H9 (cell line): Measurements from ENCODE around the gene PXK. TPM values are rescaled to one million over a fixed set of nuclear protein-coding genes. Genes with fewer than 3 reads are reported as not detected.

Source experiments
- DNase-seq: peaks from one replicate; pipeline ENCODE4 v3.0.0-alpha.2; 2017
- H2AFZ ChIP-seq: one replicate; pipeline ENCODE4 v1.6.1; 2013; ENCODE audit warnings: mild to moderate bottlenecking, low read length, control low read depth, moderate library complexity
- H2AK5ac ChIP-seq: 2 replicates; pipeline ENCODE4 v1.6.1; 2013; ENCODE audit warnings: low read length, control low read depth, mixed read lengths; ENCODE audit not compliant: insufficient read length
- H2BK120ac ChIP-seq: one replicate; pipeline ENCODE4 v1.6.1; 2013; ENCODE audit warnings: low read depth, mild to moderate bottlenecking, low read length, control low read depth, inconsistent platforms; ENCODE audit not compliant: poor library complexity, severe bottlenecking
- H2BK12ac ChIP-seq: 2 replicates; pipeline ENCODE4 v1.6.1; 2013; ENCODE audit warnings: low read length, control low read depth, mixed read lengths, low read depth; ENCODE audit not compliant: insufficient read length
- H2BK15ac ChIP-seq: 2 replicates; pipeline ENCODE4 v1.6.1; 2013; ENCODE audit warnings: low read depth, low read length, control low read depth
- H2BK20ac ChIP-seq: one replicate; pipeline ENCODE4 v1.6.1; 2013; ENCODE audit warnings: low read depth, mild to moderate bottlenecking, low read length, control low read depth, inconsistent platforms; ENCODE audit not compliant: poor library complexity, severe bottlenecking
- H2BK5ac ChIP-seq: 2 replicates; pipeline ENCODE4 v1.6.1; 2013; ENCODE audit warnings: low read length, control low read depth, mixed read lengths; ENCODE audit not compliant: insufficient read length
- H3K14ac ChIP-seq: 2 replicates; pipeline ENCODE4 v1.6.1; 2013; ENCODE audit warnings: low read length, control low read depth; ENCODE audit not compliant: insufficient read depth
- H3K18ac ChIP-seq: 2 replicates; pipeline ENCODE4 v1.6.1; 2013; ENCODE audit warnings: low read depth, mild to moderate bottlenecking, mixed read lengths, low read length, control low read depth; ENCODE audit not compliant: insufficient read length
- H3K23ac ChIP-seq: 2 replicates; pipeline ENCODE4 v1.6.1; 2013; ENCODE audit warnings: low read length, control low read depth, mixed read lengths, low read depth; ENCODE audit not compliant: insufficient read length
- H3K23me2 ChIP-seq: 2 replicates; pipeline ENCODE4 v1.6.1; 2013; ENCODE audit warnings: low read depth, mild to moderate bottlenecking, mixed read lengths, low read length, control low read depth; ENCODE audit not compliant: insufficient read length, poor library complexity, severe bottlenecking
- H3K27ac ChIP-seq: 2 replicates; pipeline ENCODE4 v1.5.1; 2013; ENCODE audit warnings: low read length, control low read depth, mixed read lengths, low read depth; ENCODE audit not compliant: insufficient read length
- H3K27me3 ChIP-seq: 2 replicates; pipeline ENCODE4 v1.6.1; 2013; ENCODE audit warnings: low read length, control low read depth, inconsistent platforms; ENCODE audit not compliant: insufficient read depth
- H3K4ac ChIP-seq: 2 replicates; pipeline ENCODE4 v1.6.1; 2013; ENCODE audit warnings: low read depth, mild to moderate bottlenecking, control low read depth, inconsistent platforms, low read length, moderate library complexity
- H3K4me1 ChIP-seq: 2 replicates; pipeline ENCODE4 v1.6.1; 2013; ENCODE audit warnings: low read length, control low read depth, inconsistent platforms; ENCODE audit not compliant: insufficient read depth
- H3K4me2 ChIP-seq: 2 replicates; pipeline ENCODE4 v1.6.1; 2013; ENCODE audit warnings: low read length, control low read depth, mixed read lengths; ENCODE audit not compliant: insufficient read length, insufficient read depth
- H3K56ac ChIP-seq: 2 replicates; pipeline ENCODE4 v1.6.1; 2013; ENCODE audit warnings: low read depth, mild to moderate bottlenecking, mixed read lengths, low read length, control low read depth; ENCODE audit not compliant: insufficient read length
- H3K79me1 ChIP-seq: 2 replicates; pipeline ENCODE4 v1.6.1; 2013; ENCODE audit warnings: low read depth, mild to moderate bottlenecking, moderate library complexity, low read length, control low read depth, inconsistent platforms; ENCODE audit not compliant: insufficient read depth, poor library complexity, severe bottlenecking
- H3K79me2 ChIP-seq: 2 replicates; pipeline ENCODE4 v1.6.1; 2013; ENCODE audit warnings: low read length, control low read depth, inconsistent platforms; ENCODE audit not compliant: insufficient read depth
- H3K9ac ChIP-seq: 2 replicates; pipeline ENCODE4 v1.6.1; 2013; ENCODE audit warnings: low read length, control low read depth, mixed read lengths; ENCODE audit not compliant: insufficient read length; ENCODE audit errors: extremely low read depth
- H3K9me3 ChIP-seq: one replicate; pipeline ENCODE4 v1.6.1; 2013; ENCODE audit warnings: low read depth, low read length, inconsistent platforms; ENCODE audit not compliant: control insufficient read depth
- H3T11ph ChIP-seq: one replicate; pipeline ENCODE4 v1.6.1; 2013; ENCODE audit warnings: mild to moderate bottlenecking, low read length, control low read depth, inconsistent platforms
- H4K20me1 ChIP-seq: one replicate; pipeline ENCODE4 v1.6.1; 2013; ENCODE audit not compliant: control insufficient read depth, insufficient read length, insufficient read depth
- H4K5ac ChIP-seq: 2 replicates; pipeline ENCODE4 v1.6.1; 2013; ENCODE audit warnings: low read depth, mild to moderate bottlenecking, mixed read lengths, low read length, control low read depth; ENCODE audit not compliant: insufficient read length
- H4K8ac ChIP-seq: replicated peaks from 2 replicates; pipeline ENCODE4 v1.6.1; 2013; ENCODE audit warnings: low read length, control low read depth, mixed read lengths, low read depth; ENCODE audit not compliant: insufficient read length
- H4K91ac ChIP-seq: 2 replicates; pipeline ENCODE4 v1.6.1; 2013; ENCODE audit warnings: low read depth, mild to moderate bottlenecking, moderate library complexity, mixed read lengths, low read length, control low read depth; ENCODE audit not compliant: insufficient read length
- H3K27ac Mint-ChIP-seq, 3 experiments: 2 replicates in 2 of 3; 3 replicates in 1 of 3; pipeline ENCODE4 v1.8.0; 2020 to 2021; ENCODE audit warnings: mixed read lengths in 3 of 3, mild to moderate bottlenecking in 1 of 3, moderate library complexity in 1 of 3
- H3K27me3 Mint-ChIP-seq: 2 replicates; pipeline ENCODE4 v1.8.0; 2021; ENCODE audit warnings: low read depth, mild to moderate bottlenecking, moderate library complexity, mixed read lengths
- H3K36me3 Mint-ChIP-seq, 3 experiments: 2 replicates in 2 of 3; 3 replicates in 1 of 3; pipeline ENCODE4 v1.8.0; 2020 to 2021; ENCODE audit warnings: low read depth in 3 of 3, mixed read lengths in 3 of 3; ENCODE audit not compliant: insufficient read depth in 1 of 3
- H3K4me1 Mint-ChIP-seq, 2 experiments: 2 replicates each; pipeline ENCODE4 v1.8.0; 2020; ENCODE audit warnings: mixed read lengths in 2 of 2
- H3K4me3 Mint-ChIP-seq, 2 experiments: 2 replicates in 1 of 2; 3 replicates in 1 of 2; pipeline ENCODE4 v1.8.0; 2020 to 2021; ENCODE audit warnings: mild to moderate bottlenecking in 2 of 2, mixed read lengths in 2 of 2, moderate library complexity in 1 of 2
- H3K9me3 Mint-ChIP-seq, 2 experiments: 2 replicates in 1 of 2; 3 replicates in 1 of 2; pipeline ENCODE4 v1.8.0; 2020; ENCODE audit warnings: mild to moderate bottlenecking in 2 of 2, mixed read lengths in 2 of 2, moderate library complexity in 1 of 2
- WGBS: extraction: QIAGEN DNeasy Blood & Tissue Kit; methylation state at CpG from one replicate; pipeline ENCODE4 v1.1.7; 2013; ENCODE audit warnings: missing lambda C conversion rate, low lambda C conversion rate, mixed read lengths; ENCODE audit not compliant: insufficient read length; ENCODE audit errors: extremely low coverage; 5-methylcytosine and 5-hydroxymethylcytosine counted together
- total RNA-seq: library from RNA; stranded (reverse); gene quantifications from 2 replicates; pipeline ENCODE4 v1.2.1, GENCODE V29; 2021
- TF ChIP-seq, protein P1 (sequence below): fragments of 200-600 bp; sonication (generic); conservative IDR thresholded peaks from 3 replicates; pipeline ENCODE4 v1.8.0; 2021; ENCODE audit warnings: antibody characterized with exemption, mild to moderate bottlenecking

The PXK gene
- total RNA-seq, 1 experiment from 2014 or later = 3.3 TPM

DNA sequence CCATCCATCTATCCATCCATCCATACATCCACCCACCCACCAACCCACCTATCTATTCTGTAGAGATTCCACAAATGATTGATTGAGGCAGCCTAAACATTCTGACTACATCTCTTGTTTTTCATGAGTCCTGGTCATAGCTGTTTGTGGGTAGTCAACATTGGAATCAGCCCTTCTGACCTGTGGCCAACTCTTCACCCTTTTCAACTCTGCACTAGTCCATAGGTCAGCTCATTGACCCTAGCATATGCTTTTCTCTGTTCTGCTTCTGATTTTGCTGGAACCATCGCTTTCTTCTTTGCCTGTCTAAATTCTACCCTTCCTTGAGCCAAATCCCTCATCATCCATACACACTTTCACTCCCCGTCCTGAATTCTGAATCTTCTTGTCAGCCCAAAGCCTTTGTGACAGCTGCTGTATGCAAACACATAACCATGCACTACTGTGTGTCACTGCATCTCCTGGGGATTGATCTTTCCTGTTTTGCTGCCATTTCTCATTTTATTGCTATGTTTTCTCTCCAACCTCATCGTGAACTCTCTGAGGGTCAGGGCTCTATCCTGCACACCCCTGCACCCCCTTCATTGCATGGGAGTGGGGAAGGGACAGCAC lies 142.4 kb downstream of the PXK start:
- Mint-ChIP-seq H3K4me3 (no peak overlapping the region), H3K9me3 (peaks cover 0 to 6% of the 10 kb centered on the region in 2 experiments; a peak in 2 of 5 replicates), H3K36me3 (0 out of 7 replicates have a peak, but pooled peaks cover 0 to 1% (median 0%) of the 10 kb centered on the region in 3 experiments), H3K27ac (no peak overlapping the region), H3K4me1 (peaks cover 19 to 23% of the 10 kb centered on the region in 2 experiments), H3K27me3 (peaks cover 2% of the 10 kb centered on the region)
- no peak for DNase-seq
- Histone ChIP-seq H2BK12ac (no peak overlapping the region), H3K79me2 (no peaks in the 10 kb centered on the region), H3K18ac (no peak overlapping the region), H3K14ac (no peak overlapping the region), H4K91ac (peak overlapping the region; percentile 13), H3K4me1 (peaks cover 6% of the 10 kb centered on the region), H2BK120ac (no peak overlapping the region), H2AK5ac (no peak overlapping the region), H3K56ac (no peak overlapping the region), H2AFZ (no peak overlapping the region), H3K27me3 (no peaks in the 10 kb centered on the region), H3K4ac (no peak overlapping the region), H3K9ac (no peak overlapping the region), H3K23ac (peak overlapping the region; percentile 92), H2BK5ac (no peak overlapping the region), H4K20me1 (no peaks in the 10 kb centered on the region), H3K9me3 (no peaks in the 10 kb centered on the region), H3T11ph (no peak overlapping the region), H2BK15ac (no peak overlapping the region), H3K4me2 (no peak overlapping the region), H3K27ac (no peak overlapping the region), H3K79me1 (no peaks in the 10 kb centered on the region), H2BK20ac (no peak overlapping the region), H4K8ac (no peak overlapping the region), H4K5ac (no peak overlapping the region), H3K23me2 (no peaks in the 10 kb centered on the region)
- no CpG with 5 or more reads among the region's 3 CpGs for WGBS
- TF ChIP-seq, protein P1, sequence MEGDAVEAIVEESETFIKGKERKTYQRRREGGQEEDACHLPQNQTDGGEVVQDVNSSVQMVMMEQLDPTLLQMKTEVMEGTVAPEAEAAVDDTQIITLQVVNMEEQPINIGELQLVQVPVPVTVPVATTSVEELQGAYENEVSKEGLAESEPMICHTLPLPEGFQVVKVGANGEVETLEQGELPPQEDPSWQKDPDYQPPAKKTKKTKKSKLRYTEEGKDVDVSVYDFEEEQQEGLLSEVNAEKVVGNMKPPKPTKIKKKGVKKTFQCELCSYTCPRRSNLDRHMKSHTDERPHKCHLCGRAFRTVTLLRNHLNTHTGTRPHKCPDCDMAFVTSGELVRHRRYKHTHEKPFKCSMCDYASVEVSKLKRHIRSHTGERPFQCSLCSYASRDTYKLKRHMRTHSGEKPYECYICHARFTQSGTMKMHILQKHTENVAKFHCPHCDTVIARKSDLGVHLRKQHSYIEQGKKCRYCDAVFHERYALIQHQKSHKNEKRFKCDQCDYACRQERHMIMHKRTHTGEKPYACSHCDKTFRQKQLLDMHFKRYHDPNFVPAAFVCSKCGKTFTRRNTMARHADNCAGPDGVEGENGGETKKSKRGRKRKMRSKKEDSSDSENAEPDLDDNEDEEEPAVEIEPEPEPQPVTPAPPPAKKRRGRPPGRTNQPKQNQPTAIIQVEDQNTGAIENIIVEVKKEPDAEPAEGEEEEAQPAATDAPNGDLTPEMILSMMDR = no peak

Other genes starting within 250 kb of the PXK start
- not detected in 2 replicates for gene DNASE1L3, start 121.9 kb upstream of the PXK start, total RNA-seq
- gene ABHD6, start 95.1 kb upstream of the PXK start, total RNA-seq = 1.8 and 2.2 TPM in 2 replicates
- gene RPP14, start 26.6 kb upstream of the PXK start, total RNA-seq = 23.9 and 24.4 TPM in 2 replicates
- gene HTD2, start 26.4 kb upstream of the PXK start, total RNA-seq = 13.4 and 16.1 TPM in 2 replicates
- gene PDHB, start 100.9 kb downstream of the PXK start, total RNA-seq = 131 and 132 TPM in 2 replicates
- gene KCTD6, start 159.2 kb downstream of the PXK start, total RNA-seq = 14.2 and 15.7 TPM in 2 replicates
- gene ACOX2, start 204.3 kb downstream of the PXK start, total RNA-seq = 0.85 and 1.6 TPM in 2 replicates
- 0.11 and 0.13 TPM in 2 replicates for gene FAM107A, start 244.5 kb downstream of the PXK start, total RNA-seq